Heart left ventricle (tissue), 16 donors: ENCODE data around the gene XKR7. TPM values are rescaled to one million over a fixed set of nuclear protein-coding genes. Genes with fewer than 3 reads are reported as not detected.

Experiments
- ATAC-seq, 4 donors: fragments of 200-7000 bp; cut with Tn5 transposase; one replicate each; pipeline ENCODE4 v1.9.1; 2020 to 2022; ENCODE audit warnings: moderate library complexity in 4 of 4, mild to moderate bottlenecking in 3 of 4, moderate number of reproducible peaks in 1 of 4
- DNase-seq, 5 donors: peaks; one replicate each; pipeline ENCODE4 v3.0.0-alpha.2; 2020
- H3K27ac ChIP-seq, 12 donors: fragments of 200-600 bp; sonication (generic) in 4 of 12; one replicate each; pipeline versions ENCODE4 v1.5.0 to v1.8.0; 2016 to 2022; ENCODE audit warnings: mild to moderate bottlenecking in 2 of 12
- H3K27me3 ChIP-seq, 9 donors: fragments of 200-600 bp; sonication (generic) in 2 of 9; one replicate each; pipeline versions ENCODE4 v1.5.1 to v1.8.0; 2016 to 2022; ENCODE audit warnings: mild to moderate bottlenecking in 3 of 9
- H3K36me3 ChIP-seq, 9 donors: fragments of 200-600 bp; sonication (generic) in 2 of 9; one replicate each; pipeline versions ENCODE4 v1.5.0 to v1.8.0; 2018 to 2022; ENCODE audit warnings: mild to moderate bottlenecking in 2 of 9
- H3K4me1 ChIP-seq, 12 donors: fragments of 200-600 bp; sonication (generic) in 4 of 12; one replicate each; pipeline versions ENCODE4 v1.5.0 to v1.8.0; 2016 to 2022; ENCODE audit warnings: mild to moderate bottlenecking in 3 of 12
- H3K4me3 ChIP-seq, 12 donors: fragments of 200-600 bp; sonication (generic) in 4 of 12; one replicate each; pipeline versions ENCODE4 v1.5.0 to v1.8.0; 2017 to 2022; ENCODE audit warnings: mild to moderate bottlenecking in 9 of 12, moderate library complexity in 4 of 12
- H3K9me3 ChIP-seq, 12 donors: fragments of 200-600 bp; sonication (generic) in 4 of 12; one replicate each; pipeline versions ENCODE4 v1.5.0 to v1.8.0; 2016 to 2022; ENCODE audit warnings: mild to moderate bottlenecking in 1 of 12
- CTCF ChIP-seq, 12 donors: fragments of 200-600 bp; sonication (generic) in 4 of 12; IDR thresholded peaks; one replicate each; pipeline versions ENCODE4 v1.5.0 to v1.8.0; 2018 to 2022; ENCODE audit warnings: antibody characterized with exemption in 12 of 12, mild to moderate bottlenecking in 5 of 12
- POLR2A ChIP-seq, 2 donors: fragments of 450-650 bp; IDR thresholded peaks; one replicate each; pipeline ENCODE4 v1.6.1; 2017; ENCODE audit warnings: antibody characterized with exemption in 2 of 2, mild to moderate bottlenecking in 2 of 2, moderate library complexity in 2 of 2
- WGBS, 4 donors: extraction: QIAGEN DNeasy Blood & Tissue Kit in 2 of 4; methylation state at CpG; one replicate each; pipeline versions ENCODE4 v1.1.5 to v1.1.7; 2013 to 2018; 5-methylcytosine and 5-hydroxymethylcytosine counted together
- intact Hi-C, 10 donors: fragments of 100-400 bp; cut with DNase I; formaldehyde crosslinking; loops; one replicate each; pipeline versions ENCODE4 v1.11.1 to v1.14.2; 2022
- polyA plus RNA-seq, 2 donors: library from polyadenylated mRNA; stranded (reverse); fragments of 200-250 nt; gene quantifications; one replicate each; pipeline ENCODE4 v1.2.3, GENCODE V29; 2013
- total RNA-seq, 9 donors: library from RNA; depleted of rRNA in 2 of 9; stranded (reverse); fragments of >200 nt in 2 of 9; fragmentation: NEBNext Ultra II Directional in 3 of 9; extraction: Animal tissue kit (Norgen Biotek cat#: 25700) in 3 of 9; gene quantifications; one replicate each; pipeline versions ENCODE4 v1.1.0 to v1.2.4, GENCODE V29; 2016 to 2023
- donor health status: ischemic (EF 13 %, LVEDD 7.1; RV severe dilation, severe dysfunction).
- donor health status: healthy with polysubstance abuse.
- donor health status: DM: no; HTN: yes; CAD: no.
- donor health status: DM: no; HTN: no; CAD: no.
- donor health status: ischemic (EF 25% LVEDD 6.9; RV normal size, moderate dysfunction).
- donor health status: ischemic (EF 25% LVEDD 5.7; RV mildly dilated, moderate dysfunction).
- donor health status: healthy.
- donor health status: DM: yes; HTN: yes; CAD: no.
- donor health status: ischemic (EF 35%, LVEDD 5.7; RV mildly dilated, moderate dysfunction).
- donor health status: nonischemic (EF 11% LVEDD 7.7; RV severe dilation, severe dysfunction).
- donor health status: DM: yes; HTN: yes; CAD: no.
- donor health status: PGD.
- donor health status: ischemic (EF 29% LVEDD 5.4; RV normal size, mild dysfunction).
- donor health status: nonischemic (EF 23%, LVEDD 6.1; RV moderate dilation, normal function).

The XKR7 gene
- total and polyA plus RNA-seq, 11 donors = not detected

- H3K36me3 ChIP-seq = no peaks in the 10 kb centered on the region
- no peaks in the 10 kb centered on the region for H3K9me3 ChIP-seq
- peaks cover 0 to 13% (median 0%) of the 10 kb centered on the region in 12 donors for H3K4me1 ChIP-seq
- no peak for ATAC-seq
- H3K4me3 ChIP-seq = no peak overlapping the region
- 96 to 97% (median 97%) methylated on average over 18 of the region's 18 CpGs for whole genome bisulfite sequencing, 4 donors
- TF ChIP-seq POLR2A (IDR thresholded peaks at IDR 0.05) (no peak), CTCF (IDR thresholded peaks at IDR 0.05) (no peak)
- intact Hi-C loops = no loop called here
- no peak for DNase-seq
- no peak overlapping the region for H3K27ac ChIP-seq
- peaks cover 4 to 33% (median 20%) of the 10 kb centered on the region in 9 donors for H3K27me3 ChIP-seq
Observed at GRCh38 chr20:31996996-31997395, 29.0 kb downstream of the XKR7 start.

GRCh38 chr20:31998246-31998645 lies 30.3 kb downstream of the XKR7 start:
- ATAC-seq = no peak

GRCh38 chr20:32003325-32003724 lies 35.4 kb downstream of the XKR7 start:
- intact Hi-C loops = no loop called here
- Histone ChIP-seq H3K36me3 (no peaks in the 10 kb centered on the region), H3K27me3 (no peaks in the 10 kb centered on the region), H3K9me3 (no peaks in the 10 kb centered on the region), H3K4me1 (peaks cover 7 to 35% (median 19%) of the 10 kb centered on the region in 12 donors), H3K27ac (no peak overlapping the region), H3K4me3 (no peak overlapping the region)
- no peak for ATAC-seq
- no peak for DNase-seq
- TF ChIP-seq POLR2A (IDR thresholded peaks at IDR 0.05) (no peak), CTCF (IDR thresholded peaks at IDR 0.05) (no peak)
- 64 to 86% (median 73%) methylated on average over 2 of the region's 2 CpGs for WGBS, 4 donors

More at GRCh38 chr20:31998246-31998645, 30.3 kb downstream of the XKR7 start:
- intact Hi-C loops = no loop called here
- no peak overlapping the region for H3K27ac ChIP-seq
- 42 to 68% (median 58%) methylated on average over 2 of the region's 2 CpGs for WGBS, 4 donors
- peaks cover 0 to 13% (median 0%) of the 10 kb centered on the region in 12 donors for H3K4me1 ChIP-seq
- H3K27me3 ChIP-seq = peaks cover 4 to 33% (median 20%) of the 10 kb centered on the region in 9 donors
- no peak for DNase-seq
- no peaks in the 10 kb centered on the region for H3K36me3 ChIP-seq
- H3K9me3 ChIP-seq = no peaks in the 10 kb centered on the region
- no peak overlapping the region for H3K4me3 ChIP-seq
- TF ChIP-seq CTCF (IDR thresholded peaks at IDR 0.05) (no peak), POLR2A (IDR thresholded peaks at IDR 0.05) (no peak)

- Histone ChIP-seq H3K4me1 (peaks cover 7 to 51% (median 27%) of the 10 kb centered on the region in 12 donors), H3K27me3 (no peaks in the 10 kb centered on the region), H3K4me3 (no peak overlapping the region), H3K36me3 (no peaks in the 10 kb centered on the region), H3K9me3 (no peaks in the 10 kb centered on the region), H3K27ac (no peak overlapping the region)
- intact Hi-C loops = no loop called here
- DNase-seq (no peak), ATAC-seq (no peak)
- no peak for TF ChIP-seq CTCF (IDR thresholded peaks at IDR 0.05)
- no peak for TF ChIP-seq POLR2A (IDR thresholded peaks at IDR 0.05)
Observed at GRCh38 chr20:32004963-32005362, 37.0 kb downstream of the XKR7 start.
